Endothelial cell of umbilical vein (primary cell): Measurements from ENCODE around the gene CDK5RAP2. TPM values are rescaled to one million over a fixed set of nuclear protein-coding genes. Genes with fewer than 3 reads are reported as not detected.

Experiments
- BruUV-seq: library from RNA; stranded (reverse); fragments of 400-500 nt; replicated peaks from 2 replicates; lab custom pipeline; 2021; lab: Mats Ljungman, UMichigan
- CTCF ChIA-PET: fragments of 300-600, 350-600 bp; sonication (Branson Sonifier 250); formaldehyde crosslinking; loops from one replicate; lab custom pipeline; 2021; ENCODE audit warnings: antibody characterized with exemption, inconsistent platforms; lab: Charles Lee
- POLR2A ChIA-PET: fragments of 300-600, 350-600 bp; sonication (Branson Sonifier 250); formaldehyde crosslinking; loops from one replicate; lab custom pipeline; 2021; ENCODE audit warnings: antibody characterized with exemption, inconsistent platforms; lab: Charles Lee
- DNase-seq: peaks from one replicate; pipeline ENCODE4 v3.0.0-alpha.2; 2011; ENCODE audit warnings: low read depth, low spot score
- FAIRE-seq: peaks from 2 replicates; lab custom pipeline; 2011; peaks lifted over from hg19 to GRCh38; lab: Jason Lieb, UNC
- H2AFZ ChIP-seq: 2 replicates; pipeline ENCODE4 v1.6.0; 2012; ENCODE audit warnings: low read depth, low read length, control low read depth, inconsistent platforms
- H3K27ac ChIP-seq: 2 replicates; pipeline ENCODE4 v1.5.1; 2011; ENCODE audit warnings: low read depth, mild to moderate bottlenecking, control low read depth, low read length, moderate library complexity; ENCODE audit not compliant: insufficient read depth
- H3K27me3 ChIP-seq, 2 experiments: 2 replicates each; pipeline versions ENCODE4 v1.6.0 to v1.6.1; 2011; ENCODE audit warnings: low read length in 2 of 2, mixed read lengths in 1 of 2; ENCODE audit not compliant: control insufficient read depth in 2 of 2, insufficient read depth in 2 of 2
- H3K36me3 ChIP-seq, 2 experiments: 2 replicates in 1 of 2; 3 replicates in 1 of 2; pipeline ENCODE4 v1.5.1; 2011; ENCODE audit warnings: low read length in 2 of 2, mild to moderate bottlenecking in 1 of 2, moderate library complexity in 1 of 2; ENCODE audit not compliant: control insufficient read depth in 2 of 2, insufficient read depth in 2 of 2; ENCODE audit errors: extremely low read depth in 1 of 2
- H3K4me1 ChIP-seq: 3 replicates; pipeline ENCODE4 v1.5.1; 2011; ENCODE audit warnings: mild to moderate bottlenecking, low read length; ENCODE audit not compliant: control insufficient read depth, insufficient read depth; ENCODE audit errors: extremely low read depth
- H3K4me2 ChIP-seq: 2 replicates; pipeline ENCODE4 v1.6.1; 2011; ENCODE audit warnings: low read length, control low read depth, mixed read lengths; ENCODE audit not compliant: insufficient read depth
- H3K4me3 ChIP-seq, 3 experiments: fragments of 200-600 bp in 1 of 3; sonication (generic), shearing (Covaris generic) in 1 of 3; replicated peaks in 1 of 3; 2 replicates each; pipeline ENCODE4 v1.5.1; 2011 to 2016; ENCODE audit warnings: control low read depth in 3 of 3, low read length in 3 of 3, mild to moderate bottlenecking in 2 of 3, inconsistent platforms in 1 of 3, low read depth in 1 of 3, moderate library complexity in 1 of 3; ENCODE audit not compliant: insufficient read depth in 1 of 3
- H3K79me2 ChIP-seq: 2 replicates; pipeline ENCODE4 v1.6.0; 2012; ENCODE audit warnings: low read length, inconsistent platforms; ENCODE audit not compliant: control insufficient read depth, insufficient read depth
- H3K9ac ChIP-seq: replicated peaks from 2 replicates; pipeline ENCODE3; 2011; ENCODE audit warnings: low read length, control low read depth; ENCODE audit not compliant: insufficient read depth; ENCODE audit errors: extremely low read depth
- H3K9me1 ChIP-seq: replicated peaks from 3 replicates; pipeline ENCODE4 v1.6.0; 2011; ENCODE audit warnings: mild to moderate bottlenecking, low read length; ENCODE audit not compliant: control insufficient read depth, insufficient read depth; ENCODE audit errors: extremely low read depth
- H3K9me3 ChIP-seq: replicated peaks from 2 replicates; pipeline ENCODE4 v1.5.1; 2012; ENCODE audit warnings: low read length, inconsistent platforms; ENCODE audit not compliant: control insufficient read depth, insufficient read depth
- H4K20me1 ChIP-seq: replicated peaks from 2 replicates; pipeline ENCODE3; 2011; ENCODE audit warnings: mild to moderate bottlenecking, low read length; ENCODE audit not compliant: control insufficient read depth, insufficient read depth; ENCODE audit errors: extremely low read depth
- EZH2 ChIP-seq: IDR thresholded peaks from 2 replicates; pipeline ENCODE4 v1.6.1; 2012; ENCODE audit warnings: borderline replicate concordance, low read depth, mild to moderate bottlenecking, moderate library complexity, low read length, inconsistent platforms; ENCODE audit not compliant: severe bottlenecking
- FOS ChIP-seq: IDR thresholded peaks from 2 replicates; pipeline ENCODE4 v1.6.1; 2011; ENCODE audit warnings: mild to moderate bottlenecking, low read length, moderate library complexity, borderline replicate concordance; ENCODE audit not compliant: insufficient read depth
- GATA2 ChIP-seq: IDR thresholded peaks from 2 replicates; pipeline ENCODE4 v1.7.0; 2011; ENCODE audit warnings: low read depth, mild to moderate bottlenecking, moderate library complexity, mixed read lengths, low read length; ENCODE audit not compliant: insufficient read length, insufficient read depth
- JUN ChIP-seq: IDR thresholded peaks from 2 replicates; pipeline ENCODE4 v1.6.1; 2011; ENCODE audit warnings: borderline replicate concordance, low read depth; ENCODE audit not compliant: insufficient read length, insufficient read depth
- MYC ChIP-seq: IDR thresholded peaks from one replicate; pipeline ENCODE4 v1.6.1; 2011; ENCODE audit warnings: mild to moderate bottlenecking, low read depth, low read length
- POLR2A ChIP-seq: IDR thresholded peaks from 2 replicates; pipeline ENCODE4 v1.6.1; 2012; ENCODE audit warnings: low read depth, mild to moderate bottlenecking, control low read depth, low read length
- POLR2AphosphoS5 ChIP-seq: IDR thresholded peaks from 2 replicates; pipeline ENCODE4 v1.6.1; 2012; ENCODE audit warnings: low read depth, mild to moderate bottlenecking, control low read depth, low read length, moderate library complexity; ENCODE audit not compliant: insufficient read depth
- dilution Hi-C: fragments of 300-500 bp; cut with MboI; formaldehyde crosslinking; loops from one replicate; pipeline ENCODE4 v1.15.0; 2019; ENCODE audit warnings: low sequenced_read_pairs; ENCODE audit not compliant: extremely low pct_ligation_motif_present
- intact Hi-C: fragments of 100-400 bp; cut with micrococcal nuclease; formaldehyde crosslinking; loops from one replicate; pipeline ENCODE4 v1.10.0; 2022
- polyA plus RNA-seq, 4 experiments: library from polyadenylated mRNA; depleted of rRNA in 3 of 4; stranded (reverse) in 3 of 4; unstranded in 1 of 4; fragments of >200 nt; gene quantifications; 2 replicates each; pipeline versions ENCODE4 v1.2.1 to v1.2.3, GENCODE V29; 2011 to 2012; ENCODE audit warnings: missing spikeins in 1 of 4
- total RNA-seq: library from RNA; stranded (reverse); gene quantifications from 2 replicates; pipeline ENCODE4 v1.2.3, GENCODE V29; 2021
- TF ChIP-seq, protein P1 (sequence below): IDR thresholded peaks from 2 replicates; pipeline ENCODE4 v1.6.1; 2011; ENCODE audit not compliant: insufficient read depth, insufficient read length
- TF ChIP-seq, protein P2 (sequence below), 2 donors: IDR thresholded peaks; 1 replicate in 1 of 2; 2 replicates in 1 of 2; pipeline ENCODE4 v1.5.1; 2011; ENCODE audit warnings: low read length in 2 of 2, mild to moderate bottlenecking in 2 of 2, moderate library complexity in 2 of 2, control low read depth in 1 of 2, inconsistent platforms in 1 of 2, low read depth in 1 of 2; ENCODE audit not compliant: insufficient read depth in 1 of 2; ENCODE audit errors: extremely low read depth in 1 of 2

The CDK5RAP2 gene
- total and polyA plus RNA-seq, 2 donors (not counting 3 experiments of a cell fraction or from before 2014, with no cell fraction given), result 17.5 to 56.7 TPM

DNA sequence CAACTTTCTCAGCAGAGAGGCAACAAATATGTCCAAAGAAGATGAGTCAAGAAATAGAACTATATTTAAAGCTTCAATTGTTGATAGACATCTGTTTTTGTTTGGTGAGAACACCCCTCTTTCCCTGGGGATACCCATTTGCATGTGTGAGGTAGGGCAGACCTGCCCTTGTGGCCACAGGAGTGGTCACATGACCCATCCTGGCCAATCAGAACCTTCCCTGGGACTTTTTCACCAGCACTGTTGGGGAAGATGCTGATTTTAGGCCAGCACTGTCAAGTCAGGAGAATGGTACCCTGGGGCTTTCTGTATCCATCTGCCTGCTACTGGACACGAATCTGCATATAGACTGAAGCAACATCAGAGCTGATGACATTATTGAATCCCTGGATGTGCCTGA lies 211.2 kb downstream of the CDK5RAP2 start:
- no peak for DNase-seq
- Histone ChIP-seq H3K9me3 (no peaks in the 10 kb centered on the region), H3K9ac (no peak overlapping the region), H3K4me1 (peaks cover 12% of the 10 kb centered on the region), H4K20me1 (no peaks in the 10 kb centered on the region), H3K4me3 (no peak overlapping the region), H3K9me1 (no peaks in the 10 kb centered on the region), H3K4me2 (no peak overlapping the region), H3K79me2 (no peaks in the 10 kb centered on the region), H3K27ac (no peak overlapping the region), H3K36me3 (no peaks in the 10 kb centered on the region), H3K27me3 (peaks cover 0 to 5% of the 10 kb centered on the region in 2 experiments), H2AFZ (no peak overlapping the region)
- no peak for FAIRE-seq
- ChIA-PET POLR2A (no interaction called here), CTCF (no interaction called here)
- TF ChIP-seq, protein P1, sequence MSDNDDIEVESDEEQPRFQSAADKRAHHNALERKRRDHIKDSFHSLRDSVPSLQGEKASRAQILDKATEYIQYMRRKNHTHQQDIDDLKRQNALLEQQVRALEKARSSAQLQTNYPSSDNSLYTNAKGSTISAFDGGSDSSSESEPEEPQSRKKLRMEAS, result no peak
- TF ChIP-seq GATA2 (no peak), POLR2AphosphoS5 (no peak), JUN (no peak), MYC (no peak), POLR2A (no peak), FOS (no peak), EZH2 (no peak)
- TF ChIP-seq, protein P2, sequence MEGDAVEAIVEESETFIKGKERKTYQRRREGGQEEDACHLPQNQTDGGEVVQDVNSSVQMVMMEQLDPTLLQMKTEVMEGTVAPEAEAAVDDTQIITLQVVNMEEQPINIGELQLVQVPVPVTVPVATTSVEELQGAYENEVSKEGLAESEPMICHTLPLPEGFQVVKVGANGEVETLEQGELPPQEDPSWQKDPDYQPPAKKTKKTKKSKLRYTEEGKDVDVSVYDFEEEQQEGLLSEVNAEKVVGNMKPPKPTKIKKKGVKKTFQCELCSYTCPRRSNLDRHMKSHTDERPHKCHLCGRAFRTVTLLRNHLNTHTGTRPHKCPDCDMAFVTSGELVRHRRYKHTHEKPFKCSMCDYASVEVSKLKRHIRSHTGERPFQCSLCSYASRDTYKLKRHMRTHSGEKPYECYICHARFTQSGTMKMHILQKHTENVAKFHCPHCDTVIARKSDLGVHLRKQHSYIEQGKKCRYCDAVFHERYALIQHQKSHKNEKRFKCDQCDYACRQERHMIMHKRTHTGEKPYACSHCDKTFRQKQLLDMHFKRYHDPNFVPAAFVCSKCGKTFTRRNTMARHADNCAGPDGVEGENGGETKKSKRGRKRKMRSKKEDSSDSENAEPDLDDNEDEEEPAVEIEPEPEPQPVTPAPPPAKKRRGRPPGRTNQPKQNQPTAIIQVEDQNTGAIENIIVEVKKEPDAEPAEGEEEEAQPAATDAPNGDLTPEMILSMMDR (IDR thresholded peaks at IDR 0.05; ENCODE audit: extremely low read depth in 1 of 2, insufficient read depth in 1 of 2, low read depth in 1 of 2, low read length in 2 of 2), result no peak
- intact Hi-C loops (loop anchor here (5.0 kb wide), 1 partner anchor 109 kb away; no protein-coding TSS in a partner anchor), dilution Hi-C loops (no loop called here)
- no TSS peak for BruUV-seq
